VCaP (cell line): Measurements from ENCODE around the gene C3orf49.

Experiments used
- H3K27ac ChIP-seq: fragments of 450-650 bp; 2 replicates; pipeline ENCODE4 v1.5.1; 2017
- TF ChIP-seq, protein P1 (sequence below): fragments of 450-650 bp; conservative IDR thresholded peaks from 2 replicates; pipeline ENCODE4 v1.5.1; 2017; ENCODE audit warnings: mild to moderate bottlenecking, moderate library complexity

The C3orf49 gene

DNA sequence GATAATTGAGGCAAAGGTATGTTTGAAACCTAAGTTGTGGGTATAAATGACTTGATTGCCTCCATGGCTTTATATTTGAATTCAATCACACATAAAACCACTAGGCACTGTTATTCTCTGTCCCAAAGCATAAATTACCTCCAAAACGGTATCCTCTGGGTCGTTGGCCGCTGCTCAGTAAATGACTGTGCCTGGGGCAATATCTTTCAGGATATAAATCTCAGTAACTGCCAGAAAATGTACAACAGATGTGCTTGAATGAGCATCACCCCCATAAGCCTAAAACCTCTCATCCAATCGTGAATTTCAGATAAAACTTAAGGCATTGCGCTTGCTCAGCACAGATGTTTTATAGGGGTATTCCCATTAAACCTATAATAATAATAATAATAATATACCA lies 19.0 kb upstream of the C3orf49 start:
- no peak overlapping the region for H3K27ac ChIP-seq
- TF ChIP-seq, protein P1, sequence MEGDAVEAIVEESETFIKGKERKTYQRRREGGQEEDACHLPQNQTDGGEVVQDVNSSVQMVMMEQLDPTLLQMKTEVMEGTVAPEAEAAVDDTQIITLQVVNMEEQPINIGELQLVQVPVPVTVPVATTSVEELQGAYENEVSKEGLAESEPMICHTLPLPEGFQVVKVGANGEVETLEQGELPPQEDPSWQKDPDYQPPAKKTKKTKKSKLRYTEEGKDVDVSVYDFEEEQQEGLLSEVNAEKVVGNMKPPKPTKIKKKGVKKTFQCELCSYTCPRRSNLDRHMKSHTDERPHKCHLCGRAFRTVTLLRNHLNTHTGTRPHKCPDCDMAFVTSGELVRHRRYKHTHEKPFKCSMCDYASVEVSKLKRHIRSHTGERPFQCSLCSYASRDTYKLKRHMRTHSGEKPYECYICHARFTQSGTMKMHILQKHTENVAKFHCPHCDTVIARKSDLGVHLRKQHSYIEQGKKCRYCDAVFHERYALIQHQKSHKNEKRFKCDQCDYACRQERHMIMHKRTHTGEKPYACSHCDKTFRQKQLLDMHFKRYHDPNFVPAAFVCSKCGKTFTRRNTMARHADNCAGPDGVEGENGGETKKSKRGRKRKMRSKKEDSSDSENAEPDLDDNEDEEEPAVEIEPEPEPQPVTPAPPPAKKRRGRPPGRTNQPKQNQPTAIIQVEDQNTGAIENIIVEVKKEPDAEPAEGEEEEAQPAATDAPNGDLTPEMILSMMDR: no peak

DNA sequence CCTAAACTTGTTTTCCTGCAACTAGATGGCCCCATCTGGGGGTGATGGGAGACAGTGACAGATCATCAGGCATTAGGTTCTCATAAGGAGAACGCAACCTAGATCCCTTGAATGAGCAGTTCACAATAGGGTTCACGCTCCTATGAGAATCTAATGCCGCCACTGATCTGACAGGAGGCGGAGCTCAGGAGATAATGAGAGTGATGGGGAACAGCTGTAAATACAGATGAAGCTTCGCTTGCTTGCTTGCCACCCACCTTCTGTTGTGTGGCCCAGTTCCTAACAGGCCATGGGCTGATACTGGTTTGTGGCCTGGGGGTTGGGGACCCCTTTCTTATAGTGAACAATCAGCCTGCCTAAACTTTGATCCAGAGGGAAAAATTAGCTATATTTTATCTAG lies 15.2 kb upstream of the C3orf49 start:
- TF ChIP-seq, protein P1: no peak
- H3K27ac ChIP-seq: no peak overlapping the region

GRCh38 chr3:63807961-63808565 lies 11.0 kb upstream of the C3orf49 start:
- TF ChIP-seq, protein P1: no peak

DNA sequence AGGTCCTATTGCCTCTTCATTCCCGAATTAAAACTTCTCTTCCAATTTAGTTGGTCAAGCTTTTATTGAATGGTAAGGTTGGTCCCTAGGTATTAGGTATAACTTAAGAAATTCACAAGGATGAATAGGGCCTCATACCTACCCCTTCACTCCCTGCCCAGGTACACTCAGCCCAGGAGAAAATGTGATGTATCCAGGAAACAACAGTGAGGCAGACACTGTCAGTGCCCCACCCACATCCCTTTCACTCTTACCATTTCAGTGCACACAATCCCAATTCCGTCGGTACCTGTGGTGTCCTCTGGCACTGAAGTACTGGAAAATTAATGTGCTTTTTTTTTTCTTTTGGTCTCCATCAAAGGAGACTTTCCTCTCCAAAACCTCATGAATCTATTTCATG lies 10.5 kb upstream of the C3orf49 start:
- no peak overlapping the region for H3K27ac ChIP-seq
- TF ChIP-seq, protein P1: no peak

More at GRCh38 chr3:63807961-63808565, 11.0 kb upstream of the C3orf49 start:
- no peak overlapping the region for H3K27ac ChIP-seq

- no peak overlapping the region for H3K27ac ChIP-seq
- TF ChIP-seq, protein P1: no peak
These were observed 9.5 kb upstream of the C3orf49 start for GRCh38 chr3:63809607-63810006.

DNA sequence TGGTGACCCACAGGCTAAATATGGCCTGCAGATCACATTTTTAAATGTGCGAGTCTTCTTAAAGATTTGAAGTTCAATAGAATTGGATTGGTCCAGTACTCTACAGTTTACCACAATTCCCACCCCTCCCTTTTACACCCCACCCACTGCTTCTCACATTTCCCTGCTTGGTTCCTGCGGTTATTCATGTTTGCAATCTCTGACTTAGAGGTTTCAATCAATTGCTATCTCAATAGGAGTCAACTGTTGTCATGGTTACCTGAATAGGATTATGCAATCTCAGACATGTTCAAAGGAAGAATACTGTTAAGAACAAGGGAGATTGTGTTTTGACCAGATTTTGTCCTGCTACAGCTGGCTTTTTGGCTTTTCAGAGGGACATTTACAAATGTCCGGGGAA lies 4.9 kb upstream of the C3orf49 start:
- H3K27ac ChIP-seq: no peak overlapping the region
- TF ChIP-seq, protein P1: no peak

- TF ChIP-seq, protein P1: no peak
- H3K27ac ChIP-seq: no peak overlapping the region
These were observed 1.9 kb upstream of the C3orf49 start for GRCh38 chr3:63817225-63817624.
